H1 (cell line): Measurements from ENCODE around the gene PTPRD. TPM values are rescaled to one million over a fixed set of nuclear protein-coding genes. Genes with fewer than 3 reads are reported as not detected.

Source experiments
- CTCF ChIA-PET: fragments of 300-600 bp; sonication (Branson Sonifier 250); formaldehyde crosslinking; loops from one replicate; lab custom pipeline; 2021; ENCODE audit not compliant: partially characterized antibody; lab: Charles Lee
- POLR2A ChIA-PET: fragments of 300-600 bp; sonication (Branson Sonifier 250); formaldehyde crosslinking; loops from one replicate; lab custom pipeline; 2021; ENCODE audit warnings: inconsistent platforms; ENCODE audit not compliant: partially characterized antibody; lab: Charles Lee
- DNase-seq, 2 experiments: peaks; one replicate each; pipeline versions ENCODE4 v3.0.0 to v3.0.0-alpha.2; 2010 to 2022; ENCODE audit warnings: low spot score in 2 of 2, low read depth in 1 of 2, mixed read lengths in 1 of 2
- FAIRE-seq: peaks from 2 replicates; lab custom pipeline; 2011; peaks lifted over from hg19 to GRCh38; lab: Jason Lieb, UNC
- H2AFZ ChIP-seq: 2 replicates; pipeline ENCODE4 v1.8.1; 2012; ENCODE audit warnings: low read length, inconsistent platforms
- H2AK5ac ChIP-seq: 2 replicates; pipeline ENCODE4 v1.6.1; 2013; ENCODE audit warnings: low read depth, low read length
- H2BK120ac ChIP-seq: replicated peaks from 2 replicates; pipeline ENCODE3; 2013; ENCODE audit warnings: low read depth, low read length, inconsistent platforms
- H2BK12ac ChIP-seq: 2 replicates; pipeline ENCODE4 v1.6.1; 2013; ENCODE audit warnings: low read depth, low read length
- H2BK15ac ChIP-seq: 2 replicates; pipeline ENCODE4 v1.6.1; 2013; ENCODE audit warnings: low read length
- H2BK20ac ChIP-seq: 2 replicates; pipeline ENCODE4 v1.6.1; 2013; ENCODE audit warnings: low read length
- H2BK5ac ChIP-seq: 2 replicates; pipeline ENCODE4 v1.6.1; 2013; ENCODE audit warnings: low read depth, low read length
- H3K14ac ChIP-seq: 2 replicates; pipeline ENCODE4 v1.6.1; 2013; ENCODE audit warnings: inconsistent platforms; ENCODE audit not compliant: insufficient read length
- H3K18ac ChIP-seq: 2 replicates; pipeline ENCODE4 v1.6.1; 2013; ENCODE audit warnings: low read length; ENCODE audit errors: extremely low read depth
- H3K23ac ChIP-seq: 2 replicates; pipeline ENCODE4 v1.6.1; 2013; ENCODE audit warnings: inconsistent platforms; ENCODE audit not compliant: insufficient read length
- H3K23me2 ChIP-seq: 2 replicates; pipeline ENCODE4 v1.6.1; 2013; ENCODE audit warnings: low read depth, low read length
- H3K27ac ChIP-seq: 2 replicates; pipeline ENCODE4 v1.6.1; 2011; ENCODE audit warnings: low read depth, low read length, inconsistent platforms
- H3K27me3 ChIP-seq, 4 experiments: replicated peaks in 1 of 4; 1 replicate in 1 of 4; 2 replicates in 3 of 4; pipeline versions ENCODE4 v1.6.1 to v1.8.1; 2011 to 2013; ENCODE audit warnings: low read length in 3 of 4, mild to moderate bottlenecking in 3 of 4, inconsistent platforms in 2 of 4, mixed read lengths in 2 of 4, moderate library complexity in 1 of 4; ENCODE audit not compliant: control insufficient read depth in 3 of 4, insufficient read depth in 3 of 4; ENCODE audit errors: extremely low read depth in 1 of 4
- H3K36me3 ChIP-seq, 4 experiments: 2 replicates each; pipeline versions ENCODE4 v1.6.1 to v1.8.1; 2011 to 2013; ENCODE audit warnings: mild to moderate bottlenecking in 4 of 4, low read length in 3 of 4, moderate library complexity in 2 of 4, control low read depth in 1 of 4, inconsistent platforms in 1 of 4; ENCODE audit not compliant: insufficient read depth in 4 of 4, control insufficient read depth in 2 of 4
- H3K4ac ChIP-seq: replicated peaks from 2 replicates; pipeline ENCODE3; 2013; ENCODE audit warnings: low read length, low read depth, mixed read lengths, inconsistent platforms; ENCODE audit not compliant: insufficient read length
- H3K4me1 ChIP-seq, 4 experiments: replicated peaks in 1 of 4; 1 replicate in 1 of 4; 2 replicates in 3 of 4; pipeline versions ENCODE4 v1.6.1 to v1.8.1; 2011 to 2013; ENCODE audit warnings: low read length in 3 of 4, inconsistent platforms in 2 of 4, mixed read lengths in 1 of 4; ENCODE audit not compliant: insufficient read depth in 4 of 4, control insufficient read depth in 3 of 4
- H3K4me2 ChIP-seq, 2 experiments: 2 replicates each; pipeline versions ENCODE4 v1.6.1 to v1.8.1; 2011 to 2013; ENCODE audit warnings: low read depth in 2 of 2, low read length in 2 of 2, control low read depth in 1 of 2, inconsistent platforms in 1 of 2, mild to moderate bottlenecking in 1 of 2; ENCODE audit not compliant: insufficient read depth in 1 of 2
- H3K4me3 ChIP-seq, 4 experiments: fragments of 200-600, 300-600 bp in 1 of 4; sonication (generic), shearing (Covaris generic), sonication (Bioruptor Twin) in 1 of 4; 2 replicates each; pipeline versions ENCODE4 v1.5.1 to v1.8.1; 2011 to 2016; ENCODE audit warnings: low read length in 4 of 4, low read depth in 3 of 4, control low read depth in 2 of 4, inconsistent platforms in 2 of 4, mild to moderate bottlenecking in 2 of 4, mixed read lengths in 1 of 4, moderate library complexity in 1 of 4; ENCODE audit not compliant: insufficient read depth in 2 of 4; ENCODE audit errors: extremely low read depth in 1 of 4
- H3K56ac ChIP-seq: replicated peaks from 2 replicates; pipeline ENCODE3; 2013; ENCODE audit warnings: low read depth, mild to moderate bottlenecking, mixed read lengths, low read length, inconsistent platforms; ENCODE audit not compliant: insufficient read length
- H3K79me1 ChIP-seq: 2 replicates; pipeline ENCODE4 v1.6.1; 2013; ENCODE audit warnings: low read depth, low read length, control low read depth
- H3K79me2 ChIP-seq, 2 experiments: 2 replicates each; pipeline versions ENCODE4 v1.6.1 to v1.8.1; 2012 to 2013; ENCODE audit warnings: low read length in 2 of 2, mild to moderate bottlenecking in 2 of 2, inconsistent platforms in 1 of 2; ENCODE audit not compliant: insufficient read depth in 2 of 2, control insufficient read depth in 1 of 2
- H3K9ac ChIP-seq, 4 experiments: replicated peaks in 1 of 4; 1 replicate in 1 of 4; 2 replicates in 3 of 4; pipeline versions ENCODE4 v1.6.1 to v1.8.1; 2011 to 2013; ENCODE audit warnings: low read depth in 3 of 4, low read length in 3 of 4, control low read depth in 2 of 4, mild to moderate bottlenecking in 2 of 4, moderate library complexity in 2 of 4, inconsistent platforms in 1 of 4; ENCODE audit errors: extremely low read depth in 1 of 4
- H3K9me3 ChIP-seq, 2 experiments: 2 replicates each; pipeline versions ENCODE4 v1.6.1 to v1.8.1; 2012 to 2013; ENCODE audit warnings: mild to moderate bottlenecking in 2 of 2, moderate library complexity in 2 of 2, control low read depth in 1 of 2, inconsistent platforms in 1 of 2, low read depth in 1 of 2, low read length in 1 of 2, mixed read lengths in 1 of 2; ENCODE audit not compliant: insufficient read depth in 2 of 2
- H4K20me1 ChIP-seq, 2 experiments: replicated peaks in 1 of 2; 2 replicates each; pipeline versions ENCODE3 to v1.8.1; 2011 to 2013; ENCODE audit warnings: inconsistent platforms in 2 of 2, low read length in 2 of 2, mild to moderate bottlenecking in 1 of 2; ENCODE audit not compliant: insufficient read depth in 2 of 2, control insufficient read depth in 1 of 2
- H4K5ac ChIP-seq: 2 replicates; pipeline ENCODE4 v1.6.1; 2013; ENCODE audit warnings: low read length, low read depth, mixed read lengths, inconsistent platforms; ENCODE audit not compliant: insufficient read length
- H4K8ac ChIP-seq: 2 replicates; pipeline ENCODE4 v1.8.0; 2013; ENCODE audit warnings: mild to moderate bottlenecking, moderate library complexity, low read length, inconsistent platforms; ENCODE audit not compliant: insufficient read depth; ENCODE audit errors: extremely low read depth
- H4K91ac ChIP-seq: replicated peaks from 2 replicates; pipeline ENCODE3; 2013; ENCODE audit warnings: low read length, mixed read lengths, inconsistent platforms; ENCODE audit not compliant: insufficient read length
- JUND ChIP-seq: IDR thresholded peaks from 2 replicates; pipeline ENCODE4 v1.6.1; 2011; ENCODE audit warnings: mild to moderate bottlenecking, improper control_type of control experiment, low read length
- KDM5A ChIP-seq: fragments of 200-600 bp; IDR thresholded peaks from 2 replicates; pipeline ENCODE4 v1.7.1; 2012; ENCODE audit warnings: mild to moderate bottlenecking, low read length, inconsistent platforms, mixed read lengths
- PHF8 ChIP-seq: fragments of 200-600 bp; sonication (generic); conservative IDR thresholded peaks from 2 replicates; pipeline ENCODE4 v1.7.1; 2012; ENCODE audit warnings: low read depth, mild to moderate bottlenecking, inconsistent platforms, low read length, moderate library complexity
- polyA plus RNA-seq, 7 experiments: library from polyadenylated mRNA; depleted of rRNA in 3 of 7; stranded (reverse) in 5 of 7; unstranded in 2 of 7; fragments of >200 nt in 5 of 7; fragments of 200-250 nt in 2 of 7; gene quantifications; 1 replicate in 5 of 7; 2 replicates in 1 of 7; 4 replicates in 1 of 7; pipeline versions ENCODE4 v1.2.1 to v1.2.3, GENCODE V29; 2011 to 2013; ENCODE audit warnings: missing spikeins in 2 of 7, mixed read lengths in 2 of 7
- total RNA-seq: library from RNA; stranded (reverse); fragmentation: NEBNext Ultra II Directional; extraction: Animal tissue kit (Norgen Biotek cat#: 25700); gene quantifications from 2 replicates; pipeline ENCODE4 v1.2.1, GENCODE V29; 2021

The PTPRD gene
- total and polyA plus RNA-seq, 2 of the 8 experiments (the other 6 are each of a cell fraction or from before 2014, with no cell fraction given) = 17.2 to 77.0 TPM

DNA sequence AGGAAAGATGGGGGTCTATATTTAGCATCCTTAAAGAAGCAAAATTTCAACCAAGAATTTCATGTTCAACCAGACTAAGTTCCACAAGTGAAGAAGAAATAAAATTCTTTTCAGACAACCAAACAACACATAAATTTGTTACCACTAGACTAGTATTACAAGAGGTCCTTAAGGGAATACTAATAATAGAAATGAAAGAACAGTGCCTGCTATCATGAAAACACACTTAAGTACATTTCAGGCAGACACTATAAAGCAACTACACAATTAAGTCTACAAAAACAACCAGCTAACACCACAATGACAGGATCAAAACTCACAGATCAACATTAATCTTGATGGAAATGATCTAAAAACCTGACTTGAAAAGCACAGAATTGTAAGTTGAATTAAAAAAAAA is 477.2 kb downstream of the PTPRD start:
- Histone ChIP-seq H4K20me1 (no peaks in the 10 kb centered on the region), H3K14ac (no peak overlapping the region), H2BK120ac (no peak overlapping the region), H3K79me2 (no peaks in the 10 kb centered on the region), H3K79me1 (no peaks in the 10 kb centered on the region), H2AFZ (no peak overlapping the region), H4K5ac (no peak overlapping the region), H2AK5ac (no peak overlapping the region), H2BK20ac (no peak overlapping the region), H3K27ac (no peak overlapping the region), H2BK12ac (no peak overlapping the region), H2BK15ac (no peak overlapping the region), H2BK5ac (no peak overlapping the region), H3K18ac (no peak overlapping the region)
- ChIA-PET POLR2A (no interaction called here), CTCF (no interaction called here)
- no peak for FAIRE-seq
- no peak for TF ChIP-seq PHF8
- TF ChIP-seq KDM5A = no peak
- TF ChIP-seq JUND = no peak
- TF ChIP-seq, all 59 proteins: peak for 0
- Histone ChIP-seq H3K36me3 (no peaks in the 10 kb centered on the region), H3K27me3 (no peaks in the 10 kb centered on the region), H3K23ac (no peak overlapping the region), H3K56ac (no peak overlapping the region), H3K4me1 (peaks cover 0 to 9% (median 6%) of the 10 kb centered on the region in 4 experiments; a peak in 4 of 7 replicates), H4K91ac (no peak overlapping the region), H3K9ac (no peak overlapping the region), H3K4me3 (no peak overlapping the region), H3K23me2 (peaks cover 3% of the 10 kb centered on the region; the same call in 1 of the 2 replicates), H3K4me2 (no peak overlapping the region), H3K4ac (no peak overlapping the region), H4K8ac (no peak overlapping the region), H3K9me3 (no peaks in the 10 kb centered on the region)
- DNase-seq = no peak
